NCI-H1436 (cell line): ENCODE results near the gene EEF1B2.
"Not testable (repeated sequence)": the region's sequence is repeated elsewhere in the genome, so short reads cannot be mapped to it uniquely, and the experiment has no call there.

Source experiments
- DNase-seq: peaks from one replicate; lab custom pipeline; 2025; lab: John Stamatoyannopoulos, UW

EEF1B2 gene

DNA sequence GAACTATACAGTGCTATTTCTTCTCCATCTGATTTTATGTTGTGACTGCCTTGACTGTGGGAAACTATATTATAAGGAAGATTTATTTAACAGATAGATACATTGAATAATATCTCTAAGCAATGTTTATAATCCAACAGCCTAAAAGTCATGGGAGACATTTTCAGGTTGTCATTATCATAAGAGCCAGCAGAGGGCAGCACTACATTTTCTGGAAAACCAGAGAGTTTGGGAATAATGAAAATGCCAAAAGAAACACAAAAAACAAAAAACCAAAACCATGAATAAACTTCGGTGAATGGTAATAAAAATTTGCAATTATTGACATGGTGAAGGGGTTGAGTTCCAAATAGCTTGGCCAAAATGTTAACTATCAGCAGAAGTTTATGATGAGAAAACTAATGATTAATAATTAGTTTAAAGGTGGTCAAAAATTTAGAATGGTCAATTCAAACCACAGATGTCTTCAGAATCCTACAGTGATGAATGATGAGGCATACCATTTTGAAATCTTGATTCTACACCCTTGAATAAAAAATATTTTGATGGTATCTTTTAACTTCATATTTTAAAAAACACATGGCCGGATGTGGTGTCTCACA, 4.7 kb downstream of the EEF1B2 start:
- peak; percentile 13 for DNase-seq

DNA sequence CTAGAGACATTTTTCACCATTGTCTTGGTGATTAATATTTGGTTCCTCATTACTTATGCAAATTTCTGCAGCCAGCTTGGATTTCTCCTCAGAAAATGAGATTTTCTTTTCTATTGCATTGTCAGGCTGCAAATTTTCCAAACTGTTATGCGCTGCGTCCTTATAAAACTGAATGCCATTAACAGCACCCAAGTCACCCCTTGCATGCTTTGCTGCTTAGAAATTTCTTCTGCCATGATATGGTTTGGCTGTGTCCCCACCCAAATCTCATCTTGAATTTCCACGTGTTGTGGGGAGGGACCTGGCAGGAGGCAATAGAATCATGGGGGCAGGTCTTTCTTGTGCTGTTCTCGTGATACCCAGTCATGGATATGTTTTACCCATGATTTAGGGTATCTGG, 8.5 kb downstream of the EEF1B2 start:
- not testable (repeated sequence) for DNase-seq

DNA sequence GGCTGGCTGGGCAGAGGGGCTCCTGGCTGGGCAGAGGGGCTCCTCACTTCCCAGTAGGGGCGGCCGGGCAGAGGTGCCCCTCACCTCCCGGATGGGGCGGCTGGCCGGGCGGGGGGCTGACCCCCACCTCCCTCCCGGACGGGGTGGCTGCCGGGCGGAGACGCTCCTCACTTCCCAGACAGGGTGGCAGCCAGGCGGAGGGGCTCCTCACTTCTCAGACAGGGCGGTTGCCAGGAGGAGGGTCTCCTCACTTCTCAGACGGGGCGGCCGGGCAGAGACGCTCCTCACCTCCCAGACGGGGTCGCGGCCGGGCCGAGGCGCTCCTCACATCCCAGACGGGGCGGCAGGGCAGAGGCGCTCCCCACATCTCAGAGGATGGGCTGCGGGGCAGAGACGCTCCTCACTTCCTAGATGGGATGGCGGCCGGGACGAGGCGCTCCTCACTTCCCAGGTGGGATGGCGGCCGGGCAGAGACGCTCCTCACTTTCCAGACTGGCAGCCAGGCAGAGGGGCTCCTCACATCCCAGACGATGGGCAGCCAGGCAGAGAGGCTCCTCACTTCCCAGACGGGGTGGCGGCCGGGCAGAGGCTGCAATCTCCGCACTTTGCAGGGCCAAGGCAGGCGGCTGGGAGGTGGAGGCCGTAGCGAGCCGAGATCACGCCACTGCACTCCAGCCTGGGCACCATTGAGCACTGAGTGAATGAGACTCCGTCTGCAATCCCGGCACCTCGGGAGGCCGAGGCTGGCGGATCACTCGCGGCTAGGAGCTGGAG, 12.1 kb downstream of the EEF1B2 start:
- not testable (repeated sequence) for DNase-seq

DNA sequence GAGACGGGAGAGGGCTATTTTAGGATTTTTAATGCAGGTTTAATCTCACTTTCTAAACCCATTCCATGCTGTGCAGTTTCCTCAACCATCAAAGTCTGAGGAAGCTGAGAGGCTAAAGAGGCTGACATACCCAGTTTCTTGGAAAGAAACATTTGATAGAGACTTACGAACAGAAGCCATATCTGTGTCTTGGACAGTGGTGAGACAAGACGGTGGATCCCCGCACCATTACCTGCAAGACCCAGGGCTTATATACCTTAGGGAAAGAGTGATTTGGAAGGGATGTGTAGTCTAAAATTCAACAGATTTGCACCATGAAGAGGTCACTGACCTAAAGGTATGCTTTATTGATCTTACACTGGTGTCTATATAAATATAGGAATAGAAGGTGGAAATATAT, 13.5 kb downstream of the EEF1B2 start:
- no peak for DNase-seq

DNA sequence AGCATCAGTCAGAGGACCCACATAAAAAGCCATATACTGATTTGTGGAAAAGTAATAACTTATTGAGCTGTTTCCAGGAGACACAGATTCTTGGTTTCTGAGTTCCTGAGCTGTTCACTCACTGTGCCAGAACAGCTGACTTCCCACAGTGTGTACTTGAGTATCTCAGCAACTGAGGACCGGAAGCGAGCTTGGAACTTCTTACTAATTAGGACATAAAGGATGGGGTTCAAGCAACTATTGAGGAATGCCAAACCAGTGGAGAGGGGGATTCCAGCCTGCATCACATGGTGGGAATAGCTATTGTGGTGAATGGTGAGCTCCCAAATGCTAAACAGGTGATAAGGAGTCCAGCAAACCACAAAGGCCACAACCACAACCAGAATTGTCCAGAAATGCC, 16.4 kb downstream of the EEF1B2 start:
- no peak for DNase-seq

DNA sequence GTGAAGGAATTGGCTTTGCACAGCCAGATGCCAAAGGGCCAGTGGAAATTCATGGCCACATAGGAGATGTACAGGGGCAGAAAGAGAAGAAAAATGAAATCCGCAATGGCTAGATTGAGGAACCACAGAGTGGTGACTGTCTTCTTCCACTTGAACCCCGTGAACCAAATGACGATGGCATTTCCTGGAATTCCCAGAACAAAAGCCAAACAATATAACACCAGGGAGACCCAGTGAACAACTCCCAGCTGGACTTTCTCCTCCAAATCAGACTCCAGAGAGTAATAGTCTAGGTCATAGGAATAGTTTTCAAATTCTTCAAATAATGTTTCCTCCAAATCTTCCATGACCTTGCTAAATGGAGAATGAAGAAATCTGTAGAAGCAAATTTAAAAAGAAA, 17.2 kb downstream of the EEF1B2 start:
- DNase-seq = no peak

DNA sequence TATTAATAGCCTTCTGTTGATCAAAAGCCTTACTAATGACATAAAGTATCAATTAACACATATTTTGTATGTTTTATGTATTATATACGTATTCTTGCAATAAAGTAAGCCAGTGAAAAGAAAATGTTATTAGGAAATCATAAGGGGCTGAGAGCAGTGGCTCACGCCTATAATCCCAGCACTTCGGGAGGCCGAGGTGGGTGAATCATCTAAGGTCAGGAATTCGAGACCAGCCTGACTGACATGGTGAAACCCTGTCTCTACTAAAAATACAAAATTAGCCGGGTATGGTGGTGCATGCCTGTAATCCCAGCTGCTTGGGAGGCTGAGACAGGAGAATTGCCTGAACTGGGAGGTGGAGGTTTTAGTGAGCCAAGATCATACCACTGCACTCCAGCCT, 21.8 kb downstream of the EEF1B2 start:
- DNase-seq = not testable (repeated sequence)

DNA sequence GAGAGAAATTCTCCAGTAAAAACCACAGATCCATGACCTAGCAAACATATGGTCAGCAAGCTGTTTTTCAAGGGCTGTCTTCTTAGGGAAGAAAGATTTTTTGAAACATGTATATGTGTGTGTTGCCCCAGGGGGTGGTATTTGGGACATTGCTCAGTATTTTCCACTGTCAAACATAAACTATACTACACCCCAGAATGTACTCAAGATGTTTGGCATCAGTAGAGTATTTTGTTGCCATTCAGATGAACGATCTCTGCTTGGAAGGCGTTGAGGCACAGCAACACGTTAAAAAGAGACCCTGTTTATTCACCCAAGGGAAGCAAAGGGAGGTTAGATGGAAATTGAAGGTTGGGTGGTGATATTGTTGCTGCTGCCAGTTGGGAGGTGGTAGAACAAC, 30.0 kb downstream of the EEF1B2 start:
- no peak for DNase-seq

DNA sequence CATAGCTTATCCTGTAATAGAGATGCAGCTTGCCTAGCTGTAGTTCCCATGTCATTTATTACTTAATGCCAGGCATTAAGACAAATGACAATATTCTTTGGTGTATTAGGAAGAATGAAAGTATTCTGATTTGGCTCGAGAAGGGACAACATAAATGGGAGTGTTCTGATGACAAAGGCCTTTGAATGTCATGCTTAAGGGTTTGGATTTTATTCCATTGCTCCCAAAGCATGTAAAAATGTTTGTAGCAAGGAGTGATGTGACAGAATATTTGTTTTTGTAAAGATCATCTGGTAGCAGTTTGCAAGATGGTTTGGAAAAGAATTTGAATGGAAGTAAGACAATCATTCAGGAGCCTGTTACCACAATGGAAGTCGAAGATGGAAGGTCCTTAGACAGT, 30.4 kb downstream of the EEF1B2 start:
- DNase-seq = no peak

DNA sequence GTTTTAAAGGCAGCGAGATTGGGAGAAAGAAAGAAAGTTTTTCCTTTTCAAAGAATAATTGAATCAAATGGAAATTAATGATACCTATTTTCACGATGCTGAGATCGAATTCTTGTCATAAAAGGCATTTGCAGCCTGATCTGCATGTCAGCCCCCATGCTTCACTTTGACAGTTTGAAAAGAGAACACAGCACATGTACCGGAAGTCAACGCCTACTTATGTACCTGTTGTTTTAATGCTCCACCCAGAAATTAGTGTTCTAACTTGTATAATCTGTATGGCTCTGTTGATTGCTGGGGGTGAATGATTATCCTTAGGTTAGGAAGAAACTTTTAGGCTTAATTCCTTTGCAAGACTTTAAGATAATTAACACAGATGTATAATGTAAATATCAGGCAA, 31.0 kb downstream of the EEF1B2 start:
- DNase-seq = no peak

DNA sequence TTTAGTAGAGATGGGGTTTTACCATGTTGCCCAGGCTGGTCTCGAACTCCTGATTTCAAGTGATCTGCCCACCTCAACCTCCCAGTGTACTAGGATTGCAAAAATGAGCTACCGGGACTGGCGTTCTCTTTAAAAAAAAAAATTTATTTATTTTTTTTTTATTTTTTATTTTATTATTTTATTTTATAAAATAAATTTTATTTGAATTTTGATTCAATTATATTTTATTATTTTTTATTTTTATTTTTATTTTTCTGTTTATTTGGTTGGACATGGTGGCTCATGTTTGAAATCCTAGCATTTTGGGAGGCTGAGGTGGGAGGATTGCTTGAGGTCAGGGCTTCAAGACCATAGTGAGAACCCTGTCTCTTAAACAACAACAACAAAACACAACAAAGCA, 32.5 kb downstream of the EEF1B2 start:
- no peak for DNase-seq

DNA sequence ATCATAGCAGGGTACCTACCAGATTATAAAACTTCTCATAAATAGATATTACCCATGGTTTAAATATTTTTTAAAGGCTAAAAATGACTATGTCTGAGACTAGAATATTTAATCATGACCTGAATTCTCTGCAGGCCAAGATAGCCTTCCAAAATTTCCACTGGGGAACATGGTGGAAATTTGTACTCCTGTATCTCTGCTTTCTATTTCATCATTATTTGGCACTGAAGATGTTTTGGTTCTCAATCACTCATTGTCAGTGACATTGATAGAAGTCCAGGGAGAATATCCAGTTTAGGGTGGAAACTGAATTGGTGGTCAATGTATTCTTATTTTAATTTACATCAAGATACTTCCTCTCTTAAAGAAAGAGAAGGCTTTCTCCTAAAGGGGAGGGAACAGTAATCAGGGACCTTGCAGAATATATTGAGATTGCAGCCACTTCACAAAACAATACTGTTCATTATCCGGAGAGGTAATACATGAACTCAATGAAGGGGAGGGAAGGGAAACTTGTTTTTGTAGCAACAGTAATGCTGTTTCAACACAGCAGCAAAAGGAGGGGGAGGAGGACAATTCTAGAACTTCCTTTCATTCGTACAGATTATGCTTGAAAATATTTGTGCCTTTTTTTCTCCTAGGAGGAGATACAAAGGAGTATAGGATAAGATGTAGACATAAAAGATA, 34.1 kb downstream of the EEF1B2 start:
- DNase-seq = peak; percentile 16

DNA sequence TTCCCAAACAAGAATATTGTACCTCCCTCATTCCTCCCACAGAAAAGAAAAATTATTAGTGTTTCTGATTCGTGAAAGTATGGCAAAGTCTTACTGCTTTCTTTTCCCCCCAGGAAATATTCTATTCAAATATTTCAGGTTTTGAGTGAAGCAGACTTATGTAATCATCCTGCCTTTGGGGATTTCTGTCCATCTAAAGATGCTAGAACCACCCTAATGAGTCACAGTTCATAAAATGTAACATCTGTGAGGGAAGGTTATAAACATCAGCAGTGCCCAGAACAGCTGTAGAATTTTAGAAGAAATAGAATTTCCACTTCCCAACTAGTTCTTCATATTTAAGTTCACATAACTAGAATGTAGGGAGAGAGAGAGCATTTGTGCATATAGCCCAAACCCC, 39.0 kb downstream of the EEF1B2 start:
- DNase-seq = no peak

DNA sequence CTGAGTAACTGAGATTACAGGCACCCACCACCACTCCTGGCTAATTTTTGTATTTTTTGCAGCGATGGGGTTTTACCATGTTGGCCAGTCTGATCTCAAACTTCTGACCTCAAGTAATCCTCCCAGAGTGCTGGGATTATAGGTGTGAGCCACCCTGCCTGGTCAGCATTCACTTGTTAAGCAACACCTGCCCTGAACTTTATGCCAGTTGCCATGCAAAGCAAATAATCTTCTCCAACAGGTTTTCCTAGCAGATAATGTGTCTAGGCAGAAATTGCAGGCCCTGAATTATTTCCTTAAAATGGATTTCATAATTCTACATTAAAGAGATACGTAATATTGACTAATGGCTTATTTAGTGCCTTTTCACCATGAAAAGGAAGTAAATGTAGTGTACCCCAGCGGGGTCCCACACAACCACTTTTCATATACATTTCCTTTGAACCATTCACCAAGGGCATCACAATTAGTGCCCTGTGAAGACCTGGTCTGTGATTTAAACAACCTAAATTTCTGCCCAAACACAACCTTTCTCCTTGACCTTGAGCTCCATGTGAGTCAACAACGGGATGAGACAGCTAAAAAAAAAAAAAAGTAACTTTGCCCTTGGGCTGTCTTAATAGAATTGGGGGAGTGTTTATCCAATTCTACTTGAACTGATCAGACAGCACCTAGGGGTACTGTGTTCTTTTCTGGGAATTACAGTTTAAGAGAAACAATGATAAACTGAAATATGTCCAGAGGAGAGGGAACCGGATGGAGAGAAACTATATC, 41.6 kb downstream of the EEF1B2 start:
- no peak for DNase-seq

DNA sequence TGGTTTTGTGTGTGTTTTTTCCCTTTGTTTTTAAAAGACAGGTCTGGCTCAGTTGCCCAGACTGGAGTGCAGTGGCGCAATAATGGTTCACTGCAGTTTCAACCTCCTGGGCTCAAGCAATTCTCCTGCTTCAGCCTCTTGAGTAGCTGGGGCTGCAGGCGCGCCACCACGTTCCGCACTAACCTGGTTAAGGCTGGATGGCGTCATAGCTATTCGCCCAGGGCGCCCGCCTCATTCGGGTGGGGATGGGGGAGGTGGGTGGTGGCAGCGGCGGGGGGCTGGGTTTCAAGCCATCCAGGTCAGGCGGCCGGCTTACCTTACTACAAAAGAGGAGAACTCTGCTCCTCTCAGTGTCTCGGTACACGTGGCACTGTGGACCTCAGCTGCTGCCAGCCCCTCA, 42.8 kb downstream of the EEF1B2 start:
- DNase-seq = no peak

DNA sequence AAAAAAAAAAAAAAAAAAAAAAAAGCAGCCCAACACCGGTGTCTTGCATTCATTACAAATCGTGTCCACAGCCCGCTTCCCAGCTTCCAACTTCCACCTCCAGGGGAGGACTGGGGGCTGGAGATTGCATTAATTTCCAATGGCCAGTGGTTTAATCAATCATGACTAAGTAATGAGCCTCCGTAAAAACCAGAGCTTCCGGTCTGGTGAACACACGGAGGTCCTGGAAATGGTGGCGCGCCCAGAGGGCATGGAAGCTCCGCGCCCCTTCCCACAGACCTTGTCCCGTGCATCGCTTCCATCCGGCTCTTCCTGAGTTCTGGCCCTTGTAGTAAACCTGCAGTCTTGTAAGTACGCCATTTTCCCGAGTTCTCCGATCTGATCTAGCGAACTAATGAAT, 43.6 kb downstream of the EEF1B2 start:
- DNase-seq = no peak

DNA sequence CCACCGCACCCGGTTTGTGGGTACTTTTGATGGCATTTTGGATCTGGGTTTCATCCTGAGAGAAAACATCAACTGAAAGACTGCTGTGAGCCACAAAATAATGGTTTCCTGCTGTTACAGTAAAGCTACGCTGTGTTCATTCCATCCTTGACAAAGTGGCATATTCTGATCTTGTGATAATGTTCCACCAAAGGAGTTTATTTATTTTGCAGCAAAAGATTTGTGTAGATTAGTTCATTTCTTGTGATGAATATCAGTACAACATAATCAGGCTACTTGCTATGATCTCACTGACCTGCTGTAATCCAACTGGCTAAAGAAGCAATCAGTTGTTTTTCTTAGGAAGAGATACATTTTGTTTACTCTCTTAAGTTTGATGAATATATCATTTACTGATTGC, 45.0 kb downstream of the EEF1B2 start:
- no peak for DNase-seq

DNA sequence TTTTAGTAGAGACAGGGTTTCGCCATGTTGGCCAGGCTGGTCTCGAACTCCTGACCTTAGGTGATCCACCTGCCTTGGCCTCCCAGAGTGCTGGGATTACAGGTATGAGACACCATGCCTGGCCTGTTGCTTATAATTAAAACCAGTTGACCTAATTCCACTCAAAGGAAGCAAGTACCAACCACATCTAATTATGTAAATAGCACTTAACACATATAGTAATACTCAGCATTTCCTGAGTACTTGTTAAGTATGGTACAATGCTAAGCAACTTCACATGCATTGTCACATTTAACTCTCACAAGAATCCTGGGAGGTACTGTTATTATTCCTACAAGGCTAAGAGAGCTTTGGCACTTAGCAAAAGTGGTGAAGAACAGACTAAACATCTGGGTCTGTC, 47.6 kb downstream of the EEF1B2 start:
- DNase-seq = not testable (repeated sequence)

DNA sequence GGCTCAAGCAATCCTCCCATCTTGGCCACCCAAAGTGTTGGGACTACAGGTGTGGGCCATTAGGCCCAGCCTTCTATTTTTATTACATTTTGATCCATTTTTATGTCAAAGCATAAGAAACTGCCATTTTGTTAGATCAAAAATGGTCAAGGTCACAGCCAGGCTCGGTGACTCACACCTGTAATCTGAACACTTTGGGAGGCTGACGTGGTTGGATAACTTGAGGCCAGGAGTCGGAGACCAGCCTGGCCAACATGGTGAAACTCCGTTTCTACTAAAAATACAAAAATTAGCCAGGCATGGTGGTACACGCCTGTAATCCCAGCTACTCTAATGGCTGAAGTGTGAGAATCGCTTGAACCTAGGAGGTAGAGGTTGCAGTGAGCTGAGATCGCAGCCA, 49.2 kb downstream of the EEF1B2 start:
- DNase-seq = no peak

DNA sequence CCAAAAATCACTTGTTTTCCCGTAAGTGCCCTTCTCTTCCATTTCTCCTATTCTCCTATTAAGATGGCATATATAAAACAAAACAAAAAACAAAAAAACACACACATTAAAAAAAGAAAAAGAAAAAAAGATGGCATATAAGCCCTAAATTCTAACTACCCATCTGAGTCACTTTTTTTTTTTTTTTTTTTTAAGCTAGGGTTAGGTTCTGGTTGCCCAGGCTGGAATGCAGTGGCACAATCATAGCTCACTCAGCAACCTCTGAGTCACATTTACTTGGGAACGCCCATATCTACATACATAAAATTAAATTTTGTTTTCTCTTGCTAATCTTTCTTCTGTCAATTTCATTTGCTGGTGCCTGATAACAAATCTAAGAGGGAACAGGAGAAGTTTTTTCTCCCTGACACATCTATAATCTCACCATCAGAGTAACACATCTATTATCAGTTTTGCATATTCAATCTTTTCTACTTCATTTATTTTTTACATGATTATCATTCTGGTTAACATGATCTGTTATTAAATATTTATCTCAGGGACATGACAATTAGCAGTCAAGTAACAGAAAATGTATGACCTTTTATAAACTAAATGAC, 52.1 kb downstream of the EEF1B2 start:
- DNase-seq = no peak
